A549 (cell line): ENCODE data around the gene FAM221B. TPM values are rescaled to one million over a fixed set of nuclear protein-coding genes. Genes with fewer than 3 reads are reported as not detected.
A peak's percentile ranks its signal among the peaks of the same experiment; 100 is the strongest.

ENCODE experiments used
- ATAC-seq, 2 experiments: fragments of 200-7000 bp in 1 of 2; fragments of >200 bp in 1 of 2; cut with Nextera tagmentation in 1 of 2; cut with Tn5 transposase in 1 of 2; 3 replicates each; pipeline versions ENCODE4 v1.8.0 to v1.9.1; 2018 to 2020; ENCODE audit warnings: mild to moderate bottlenecking in 1 of 2, moderate library complexity in 1 of 2
- CTCF ChIA-PET: fragments of 300-600 bp; sonication (Branson Sonifier 250); formaldehyde crosslinking; extraction: SDS; loops from one replicate; lab custom pipeline; 2021; ENCODE audit warnings: antibody characterized with exemption, inconsistent platforms; lab: Yijun Ruan, JAX
- POLR2A ChIA-PET: fragments of 350-600 bp; formaldehyde crosslinking; extraction: SDS; loops from one replicate; lab custom pipeline; 2021; ENCODE audit warnings: antibody characterized with exemption, inconsistent platforms; lab: Yijun Ruan, JAX
- DNase-seq, 2 experiments: peaks; one replicate each; pipeline versions ENCODE4 v3.0.0 to v3.0.0-alpha.2; 2011 to 2016; ENCODE audit warnings: low read depth in 1 of 2, low spot score in 1 of 2
- FAIRE-seq: peaks from 2 replicates; lab custom pipeline; 2011; peaks lifted over from hg19 to GRCh38; lab: Jason Lieb, UNC
- H3K27ac ChIP-seq, 2 experiments: fragments of >200 bp; sonication (Bioruptor Twin); formaldehyde crosslinking; 3 replicates each; pipeline ENCODE4 v1.5.1; 2016 to 2017
- H3K4me1 ChIP-seq: fragments of >200 bp; sonication (Bioruptor Twin); formaldehyde crosslinking; 3 replicates; pipeline ENCODE4 v1.6.1; 2016
- H3K4me2 ChIP-seq: fragments of >200 bp; sonication (Bioruptor Twin); formaldehyde crosslinking; 3 replicates; pipeline ENCODE4 v1.6.1; 2016
- H3K4me3 ChIP-seq: fragments of >200 bp; sonication (Bioruptor Twin); formaldehyde crosslinking; 3 replicates; pipeline ENCODE4 v1.5.1; 2016
- H3K9me3 ChIP-seq: fragments of >200 bp; sonication (Bioruptor Twin); formaldehyde crosslinking; 3 replicates; pipeline ENCODE4 v1.6.1; 2016
- BHLHE40 ChIP-seq: IDR thresholded peaks from 2 replicates; pipeline ENCODE4 v1.6.1; 2012; ENCODE audit warnings: low read depth, low read length, inconsistent platforms
- CBX2 ChIP-seq: fragments of 200-600 bp; sonication (generic); IDR thresholded peaks from 2 replicates; pipeline ENCODE4 v1.6.1; 2016; ENCODE audit warnings: low read depth, mild to moderate bottlenecking, borderline replicate concordance
- CBX8 ChIP-seq: fragments of 200-600 bp; sonication (generic); IDR thresholded peaks from 2 replicates; pipeline ENCODE4 v1.6.1; 2016
- CEBPB ChIP-seq, 2 experiments: fragments of >200 bp in 1 of 2; sonication (Bioruptor Twin) in 1 of 2; formaldehyde crosslinking in 1 of 2; IDR thresholded peaks; 2 replicates each; pipeline ENCODE4 v1.6.1; 2012 to 2016
- CHD2 ChIP-seq: fragments of 150-350 bp; IDR thresholded peaks from 2 replicates; pipeline ENCODE4 v1.6.1; 2014; ENCODE audit warnings: low read length; ENCODE audit not compliant: partially characterized antibody
- CTCF ChIP-seq: fragments of >200 bp; sonication (Bioruptor Twin); formaldehyde crosslinking; IDR thresholded peaks from 3 replicates; pipeline ENCODE4 v1.5.1; 2016
- EHF ChIP-seq: fragments of 250-450 bp; sonication (Bioruptor Pico); IDR thresholded peaks from 2 replicates; pipeline ENCODE4 v1.5.0; 2020; ENCODE audit warnings: mild to moderate bottlenecking
- EHMT2 ChIP-seq: fragments of 200-600 bp; sonication (generic); IDR thresholded peaks from 2 replicates; pipeline ENCODE4 v1.6.1; 2016; ENCODE audit warnings: antibody characterized with exemption, low read depth, mild to moderate bottlenecking, moderate library complexity
- FOXS1 ChIP-seq: fragments of 250-450 bp; sonication (Bioruptor Pico); IDR thresholded peaks from 2 replicates; pipeline ENCODE4 v1.5.0; 2020; ENCODE audit warnings: mild to moderate bottlenecking, moderate library complexity
- HOXA7 ChIP-seq: fragments of 250-450 bp; sonication (Bioruptor Pico); IDR thresholded peaks from 2 replicates; pipeline ENCODE4 v1.5.0; 2020; ENCODE audit warnings: mild to moderate bottlenecking, moderate library complexity
- JUN ChIP-seq, 2 experiments: fragments of >200 bp; sonication (Bioruptor Twin); formaldehyde crosslinking; IDR thresholded peaks; 2 replicates in 1 of 2; 3 replicates in 1 of 2; pipeline ENCODE4 v1.6.1; 2016 to 2017
- JUNB ChIP-seq: fragments of >200 bp; sonication (Bioruptor Twin); formaldehyde crosslinking; IDR thresholded peaks from 2 replicates; pipeline ENCODE4 v1.6.1; 2016
- MAZ ChIP-seq: fragments of 150-350 bp; IDR thresholded peaks from 2 replicates; pipeline ENCODE4 v1.6.1; 2014; ENCODE audit warnings: antibody characterized with exemption, low read depth, low read length, borderline replicate concordance
- NFE2L2 ChIP-seq: fragments of 150-350 bp; conservative IDR thresholded peaks from 2 replicates; pipeline ENCODE4 v1.6.1; 2014; ENCODE audit warnings: low read length
- NPAS2 ChIP-seq: fragments of 250-450 bp; sonication (Bioruptor Pico); IDR thresholded peaks from 2 replicates; pipeline ENCODE4 v1.8.0; 2022; ENCODE audit warnings: mild to moderate bottlenecking, moderate library complexity, borderline replicate concordance
- POLR2AphosphoS2 ChIP-seq: conservative IDR thresholded peaks from 2 replicates; pipeline ENCODE4 v1.6.1; 2012; ENCODE audit warnings: low read length, improper control_type of control experiment, inconsistent platforms
- RAD21 ChIP-seq, 2 experiments: fragments of >200 bp in 1 of 2; sonication (Bioruptor Twin) in 1 of 2; formaldehyde crosslinking in 1 of 2; IDR thresholded peaks in 1 of 2; conservative IDR thresholded peaks in 1 of 2; 2 replicates in 1 of 2; 3 replicates in 1 of 2; pipeline ENCODE4 v1.6.1; 2012 to 2018; ENCODE audit warnings: inconsistent platforms in 1 of 2
- RARB ChIP-seq: fragments of 250-450 bp; sonication (Bioruptor Pico); IDR thresholded peaks from 2 replicates; pipeline ENCODE4 v1.8.0; 2021; ENCODE audit warnings: mild to moderate bottlenecking, moderate library complexity
- RCOR1 ChIP-seq: fragments of 150-350 bp; IDR thresholded peaks from 2 replicates; pipeline ENCODE4 v1.6.1; 2014; ENCODE audit warnings: antibody characterized with exemption, low read length, low read depth
- SMC3 ChIP-seq: fragments of >200 bp; sonication (Bioruptor Twin); formaldehyde crosslinking; IDR thresholded peaks from 3 replicates; pipeline ENCODE4 v1.6.1; 2018; ENCODE audit warnings: inconsistent platforms
- SREBF2 ChIP-seq: fragments of 450-650 bp; IDR thresholded peaks from 2 replicates; pipeline ENCODE4 v1.6.1; 2014; ENCODE audit warnings: mild to moderate bottlenecking, moderate library complexity
- TP53 ChIP-seq: fragments of 250-450 bp; sonication (Bioruptor Pico); IDR thresholded peaks from 2 replicates; pipeline ENCODE4 v1.5.0; 2021; ENCODE audit warnings: mild to moderate bottlenecking, moderate library complexity
- ZC3H11A ChIP-seq: fragments of 450-650 bp; IDR thresholded peaks from 2 replicates; pipeline ENCODE4 v1.6.1; 2014; ENCODE audit warnings: antibody characterized with exemption, mild to moderate bottlenecking
- ZNF302 ChIP-seq: fragments of 250-450 bp; sonication (Bioruptor Pico); IDR thresholded peaks from 2 replicates; pipeline ENCODE4 v1.9.0; 2021; ENCODE audit warnings: inconsistent platforms, mild to moderate bottlenecking, moderate library complexity
- WGBS: methylation state at CpG from one replicate; pipeline ENCODE4 v1.1.6; 2017; ENCODE audit errors: missing lambda C conversion rate; 5-methylcytosine and 5-hydroxymethylcytosine counted together
- polyA plus RNA-seq, 4 experiments: library from polyadenylated mRNA; depleted of rRNA in 3 of 4; stranded (reverse); fragments of >200 nt; fragmentation: RNase III in 1 of 4; extraction: RNeasy Plus Mini Kit Qiagen cat#74134 plus additional on column Dnase treatment in 1 of 4; gene quantifications; 2 replicates in 3 of 4; 3 replicates in 1 of 4; pipeline ENCODE4 v1.2.3, GENCODE V29; 2011 to 2017
- TF ChIP-seq, protein P1 (sequence below): fragments of 450-650 bp; IDR thresholded peaks from 2 replicates; pipeline ENCODE4 v1.6.1; 2014; ENCODE audit warnings: antibody characterized with exemption
- TF ChIP-seq, protein P2 (sequence below): IDR thresholded peaks from 2 replicates; pipeline ENCODE4 v1.6.1; 2012; ENCODE audit warnings: low read depth, borderline replicate concordance
- TF ChIP-seq, protein P3 (sequence below): IDR thresholded peaks from 2 replicates; pipeline ENCODE4 v1.6.1; 2012
- TF ChIP-seq, protein P4 (sequence below): IDR thresholded peaks from 2 replicates; pipeline ENCODE4 v1.6.1; 2012

Gene FAM221B
- polyA plus RNA-seq, 2 of the 4 experiments (the other 2 are of a cell fraction) = not detected

DNA sequence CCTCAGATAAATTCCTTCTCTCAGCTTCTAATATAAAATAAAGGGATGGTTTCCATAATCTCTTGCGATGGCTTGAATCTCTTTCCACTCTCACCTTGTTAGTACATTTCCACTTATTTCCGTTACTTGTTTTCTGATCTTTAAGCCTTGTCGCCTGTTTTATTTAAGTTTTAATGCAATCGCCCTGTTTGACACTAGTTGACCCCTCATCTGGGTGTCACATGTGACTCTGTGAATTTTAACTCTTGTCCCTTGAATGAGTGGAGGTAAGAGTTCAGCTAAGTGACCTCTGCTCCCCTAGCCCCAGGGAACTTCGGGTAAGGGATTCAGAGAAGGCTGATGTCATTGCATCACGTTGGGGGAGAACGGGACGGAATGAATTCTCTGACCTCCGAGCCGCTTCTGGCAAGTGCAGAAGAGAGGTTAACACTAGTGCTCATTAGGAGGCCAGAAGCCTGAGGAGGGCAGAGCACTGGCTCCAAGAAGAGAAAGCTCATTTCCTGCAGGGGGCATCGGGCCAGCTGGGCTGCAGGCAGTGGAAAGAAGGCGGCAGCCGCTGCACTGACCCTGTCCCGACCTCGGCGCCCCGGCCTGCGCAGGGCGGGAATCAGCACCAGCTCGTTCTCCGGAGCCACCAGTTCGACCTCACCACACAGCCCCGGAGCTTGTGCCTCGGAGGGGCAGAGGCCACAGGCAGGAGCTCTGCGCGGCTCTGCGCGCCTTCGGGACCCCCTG, 14.3 kb downstream of the FAM221B start:
- no peaks in the 10 kb centered on the region for H3K9me3 ChIP-seq
- FAIRE-seq (no peak), DNase-seq (peak; percentile 70 to 72), ATAC-seq (peak; percentile 64 to 69)
- CTCF ChIA-PET = interaction anchor here (0.7 to 7.2 kb wide), 33 partner anchors 8 to 168 kb away, joined by 3 to 68 read pairs (median 4); partner anchors contain the start of genes CCDC107, FAM221B, GBA2 and NPR2
- 15% methylated on average over 15 of the region's 29 CpGs for WGBS
- peak overlapping the region; percentile 73 for H3K4me3 ChIP-seq
- POLR2A ChIA-PET = interaction anchor here (0.7 to 1.6 kb wide), 12 partner anchors 12 to 376 kb away, joined by 3 to 7 read pairs (median 4); partner anchors contain the start of genes CLTA, FAM221B, GBA2 and RGP1
- peak overlapping the region; percentile 94 to 96 for H3K27ac ChIP-seq
- H3K4me2 ChIP-seq = peak overlapping the region; percentile 92
- H3K4me1 ChIP-seq = peaks cover 21% of the 10 kb centered on the region
- TF ChIP-seq BHLHE40 = no peak
- TF ChIP-seq, protein P1, sequence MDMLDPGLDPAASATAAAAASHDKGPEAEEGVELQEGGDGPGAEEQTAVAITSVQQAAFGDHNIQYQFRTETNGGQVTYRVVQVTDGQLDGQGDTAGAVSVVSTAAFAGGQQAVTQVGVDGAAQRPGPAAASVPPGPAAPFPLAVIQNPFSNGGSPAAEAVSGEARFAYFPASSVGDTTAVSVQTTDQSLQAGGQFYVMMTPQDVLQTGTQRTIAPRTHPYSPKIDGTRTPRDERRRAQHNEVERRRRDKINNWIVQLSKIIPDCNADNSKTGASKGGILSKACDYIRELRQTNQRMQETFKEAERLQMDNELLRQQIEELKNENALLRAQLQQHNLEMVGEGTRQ = no peak
- TF ChIP-seq JUN (IDR thresholded peaks at IDR 0.05) = peak in 1 of 2 experiments; percentile 5; a peak in 1 of 5 replicates
- no peak for TF ChIP-seq CBX8
- peak in 1 of 2 experiments; percentile 68; a peak in 1 of 4 replicates for TF ChIP-seq CEBPB (IDR thresholded peaks at IDR 0.05)
- peak; percentile 37; the same call in 2 of the 3 replicates for TF ChIP-seq SMC3
- no peak for TF ChIP-seq SREBF2
- TF ChIP-seq, protein P2, sequence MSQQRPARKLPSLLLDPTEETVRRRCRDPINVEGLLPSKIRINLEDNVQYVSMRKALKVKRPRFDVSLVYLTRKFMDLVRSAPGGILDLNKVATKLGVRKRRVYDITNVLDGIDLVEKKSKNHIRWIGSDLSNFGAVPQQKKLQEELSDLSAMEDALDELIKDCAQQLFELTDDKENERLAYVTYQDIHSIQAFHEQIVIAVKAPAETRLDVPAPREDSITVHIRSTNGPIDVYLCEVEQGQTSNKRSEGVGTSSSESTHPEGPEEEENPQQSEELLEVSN = peak; percentile 35; the same call in 1 of the 2 replicates
- peak in 1 of 2 experiments; percentile 33; a peak in 2 of 5 replicates for TF ChIP-seq RAD21 (conservative IDR thresholded peaks at IDR 0.05 in 1 of 2, IDR thresholded peaks at IDR 0.05 in 1 of 2)
- peak; percentile 44; the same call in 2 of the 3 replicates for TF ChIP-seq CTCF
- TF ChIP-seq MAZ = no peak
- no peak for TF ChIP-seq NFE2L2
- no peak for TF ChIP-seq EHMT2
- TF ChIP-seq HOXA7 (CRISPR knock-in tag) = no peak
- TF ChIP-seq, protein P3, sequence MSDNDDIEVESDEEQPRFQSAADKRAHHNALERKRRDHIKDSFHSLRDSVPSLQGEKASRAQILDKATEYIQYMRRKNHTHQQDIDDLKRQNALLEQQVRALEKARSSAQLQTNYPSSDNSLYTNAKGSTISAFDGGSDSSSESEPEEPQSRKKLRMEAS = peak; percentile 29; the same call in 1 of the 2 replicates

- H3K4me1 ChIP-seq = peaks cover 21% of the 10 kb centered on the region
- DNase-seq (peak; percentile 78 to 79), FAIRE-seq (no peak), ATAC-seq (0 out of 6 replicates have a peak, but pooled peaks of 1 of the 2 experiments have one; percentile 14)
- POLR2A ChIA-PET = interaction anchor here (0.8 to 1.6 kb wide), 7 partner anchors 15 to 377 kb away, joined by 3 to 7 read pairs (median 4); partner anchors contain the start of genes CLTA, GBA2 and RGP1
- H3K4me3 ChIP-seq = peak overlapping the region; percentile 73
- peak overlapping the region; percentile 92 for H3K4me2 ChIP-seq
- no peaks in the 10 kb centered on the region for H3K9me3 ChIP-seq
- 80% methylated on average over 10 of the region's 10 CpGs for WGBS
- peak overlapping the region; percentile 94 to 96 for H3K27ac ChIP-seq
- CTCF ChIA-PET = interaction anchor here (0.7 to 7.2 kb wide), 32 partner anchors 9 to 168 kb away, joined by 3 to 68 read pairs (median 4); partner anchors contain the start of genes ARHGEF39, CCDC107, FAM221B and GBA2
- TF ChIP-seq TP53 (CRISPR knock-in tag) = no peak
- TF ChIP-seq CHD2 = no peak
- TF ChIP-seq CBX8 = no peak
- no peak for TF ChIP-seq ZC3H11A
- TF ChIP-seq RARB (CRISPR knock-in tag) = no peak
- TF ChIP-seq, protein P4, sequence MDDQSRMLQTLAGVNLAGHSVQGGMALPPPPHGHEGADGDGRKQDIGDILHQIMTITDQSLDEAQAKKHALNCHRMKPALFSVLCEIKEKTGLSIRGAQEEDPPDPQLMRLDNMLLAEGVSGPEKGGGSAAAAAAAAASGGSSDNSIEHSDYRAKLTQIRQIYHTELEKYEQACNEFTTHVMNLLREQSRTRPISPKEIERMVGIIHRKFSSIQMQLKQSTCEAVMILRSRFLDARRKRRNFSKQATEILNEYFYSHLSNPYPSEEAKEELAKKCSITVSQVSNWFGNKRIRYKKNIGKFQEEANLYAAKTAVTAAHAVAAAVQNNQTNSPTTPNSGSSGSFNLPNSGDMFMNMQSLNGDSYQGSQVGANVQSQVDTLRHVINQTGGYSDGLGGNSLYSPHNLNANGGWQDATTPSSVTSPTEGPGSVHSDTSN = no peak
- no peak for TF ChIP-seq JUNB
- TF ChIP-seq HOXA7 (CRISPR knock-in tag) = no peak
- TF ChIP-seq RAD21 (conservative IDR thresholded peaks at IDR 0.05 in 1 of 2, IDR thresholded peaks at IDR 0.05 in 1 of 2) = 0 out of 5 replicates have a peak, but pooled peaks of 1 of the 2 experiments have one; percentile 21
- no peak for TF ChIP-seq NPAS2 (CRISPR knock-in tag)
- TF ChIP-seq CTCF = peak; percentile 37; the same call in 2 of the 3 replicates
- TF ChIP-seq FOXS1 = no peak
- no peak for TF ChIP-seq POLR2AphosphoS2
- TF ChIP-seq RCOR1 = no peak
- no peak for TF ChIP-seq ZNF302 (CRISPR knock-in tag)
- TF ChIP-seq EHF (CRISPR knock-in tag) = no peak
- no peak for TF ChIP-seq CBX2
Observed at GRCh38 chr9:35813434-35814105, 15.0 kb downstream of the FAM221B start.
